Urinary bladder (tissue), 4 donors: ENCODE data around the gene STPG2. TPM values are rescaled to one million over a fixed set of nuclear protein-coding genes. Genes with fewer than 3 reads are reported as not detected.

Source experiments
- DNase-seq: peaks from one replicate; pipeline ENCODE4 v3.0.0-alpha.2; 2015; ENCODE audit errors: extremely low spot score
- H3K27ac ChIP-seq: one replicate; pipeline ENCODE4 v1.5.1; 2013; ENCODE audit warnings: low read depth, mild to moderate bottlenecking, moderate library complexity
- H3K36me3 ChIP-seq: one replicate; pipeline ENCODE4 v1.6.1; 2013; ENCODE audit warnings: mild to moderate bottlenecking, moderate library complexity; ENCODE audit not compliant: insufficient read depth
- H3K4me1 ChIP-seq: one replicate; pipeline ENCODE4 v1.6.1; 2013; ENCODE audit warnings: mild to moderate bottlenecking, moderate library complexity; ENCODE audit not compliant: insufficient read depth
- H3K4me3 ChIP-seq: one replicate; pipeline ENCODE4 v1.5.1; 2013; ENCODE audit warnings: low read depth, low read length
- WGBS: extraction: QIAGEN DNeasy Blood & Tissue Kit; methylation state at CpG from one replicate; pipeline ENCODE4 v1.1.7; 2013; 5-methylcytosine and 5-hydroxymethylcytosine counted together
- polyA plus RNA-seq: library from polyadenylated mRNA; stranded (reverse); fragments of 200-250 nt; gene quantifications from one replicate; pipeline ENCODE4 v1.2.3, GENCODE V29; 2013
- total RNA-seq: library from RNA; depleted of rRNA; stranded (reverse); fragments of >200 nt; gene quantifications from one replicate; pipeline ENCODE4 v1.2.3, GENCODE V29; 2014
- donor health status: healthy with polysubstance abuse.
- donor health status: healthy.

Gene STPG2
- total and polyA plus RNA-seq, 2 donors, result 0.03 to 1.0 TPM

DNA sequence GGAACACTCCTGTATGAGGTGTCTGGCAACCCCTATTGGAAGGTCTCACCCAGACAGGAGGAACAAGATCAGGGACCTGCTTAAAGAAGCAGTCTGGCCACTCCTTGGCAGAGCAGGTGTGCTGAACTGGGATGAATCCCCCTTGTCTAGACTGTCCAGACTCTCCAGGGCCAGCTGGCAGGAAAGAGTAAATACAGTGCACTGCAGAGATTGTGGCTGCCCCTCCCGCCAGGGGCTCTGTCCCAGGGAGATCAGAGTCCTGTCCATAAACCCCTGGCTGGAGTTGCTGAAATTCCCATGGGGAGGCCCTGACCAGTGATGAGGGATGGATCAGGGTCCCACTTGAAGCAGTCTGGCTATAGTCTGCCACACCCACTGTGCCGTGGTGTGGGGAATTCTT lies 17.7 kb downstream of the STPG2 start:
- WGBS, result 77% methylated on average over 2 of the region's 2 CpGs
- no peak overlapping the region for H3K4me3 ChIP-seq

DNA sequence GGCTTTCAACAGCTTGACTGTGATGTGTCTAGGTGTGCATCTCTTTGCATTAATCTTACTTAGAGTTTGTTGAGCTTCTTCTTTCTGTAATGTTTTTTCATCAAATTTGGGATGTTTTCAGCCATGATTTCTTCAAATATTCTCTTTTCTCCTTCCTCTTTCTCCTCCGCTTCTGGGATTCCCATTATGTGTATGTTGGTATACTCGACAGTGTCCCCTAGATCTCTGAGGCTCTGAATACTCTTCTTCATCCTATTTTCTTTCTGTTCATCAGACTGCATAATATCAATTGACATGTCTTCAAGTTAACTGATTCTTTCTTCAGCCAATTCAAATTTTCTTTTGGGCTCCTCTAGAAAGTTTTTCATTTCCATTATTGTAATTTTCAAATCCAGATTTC lies 25.9 kb downstream of the STPG2 start:
- Histone ChIP-seq H3K4me3 (no peak overlapping the region), H3K4me1 (no peaks in the 10 kb centered on the region), H3K36me3 (no peaks in the 10 kb centered on the region), H3K27ac (no peak overlapping the region)
- DNase-seq, result no peak
- 97% methylated on average over 2 of the region's 2 CpGs for WGBS

More for the DNA sequence above, 17.7 kb downstream of the STPG2 start:
- Histone ChIP-seq H3K27ac (no peak overlapping the region), H3K36me3 (no peaks in the 10 kb centered on the region), H3K4me1 (no peaks in the 10 kb centered on the region)
- no peak for DNase-seq

DNA sequence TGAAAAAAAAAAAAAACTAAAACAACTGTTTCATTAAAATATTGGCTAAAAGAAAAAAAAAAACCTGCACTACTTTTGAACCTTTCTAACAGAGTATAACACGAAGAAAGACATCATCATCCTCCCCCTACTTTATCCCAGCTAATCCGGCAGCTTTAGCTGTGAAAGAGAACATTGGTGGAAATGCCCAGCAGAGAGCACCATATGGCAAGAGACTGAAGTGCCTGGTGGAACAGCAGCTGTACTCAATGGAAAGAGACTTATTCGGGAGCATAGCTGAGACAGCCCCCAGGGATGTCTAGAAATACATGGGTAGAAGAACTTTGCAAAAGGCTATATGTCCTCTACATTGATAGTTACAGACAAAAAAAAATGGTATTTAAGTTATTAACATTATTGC lies 30.3 kb downstream of the STPG2 start:
- no peak for DNase-seq

DNA sequence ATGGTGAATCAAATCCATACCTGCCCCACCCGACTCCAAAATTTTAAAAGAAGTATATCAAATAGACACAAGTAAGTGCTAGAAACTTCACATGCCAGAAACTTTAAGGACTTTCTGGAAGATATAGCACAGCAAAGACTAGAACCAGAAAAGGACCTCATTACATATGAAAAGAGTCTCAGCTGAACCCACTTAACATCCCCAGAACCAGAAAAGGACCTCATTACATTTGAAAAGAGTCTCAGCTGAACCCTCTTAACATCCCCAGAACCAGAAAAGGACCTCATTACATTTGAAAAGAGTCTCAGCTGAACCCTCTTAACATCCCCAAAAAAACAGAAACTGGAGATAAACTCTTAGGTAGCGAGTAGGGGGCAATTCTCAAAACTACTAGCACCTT lies 32.3 kb downstream of the STPG2 start:
- H3K36me3 ChIP-seq, result no peaks in the 10 kb centered on the region
- no peak overlapping the region for H3K27ac ChIP-seq
- DNase-seq, result no peak
- 87% methylated on average over 2 of the region's 2 CpGs for WGBS
- no peaks in the 10 kb centered on the region for H3K4me1 ChIP-seq
- H3K4me3 ChIP-seq, result no peak overlapping the region

More for the DNA sequence above, 30.3 kb downstream of the STPG2 start:
- H3K27ac ChIP-seq, result no peak overlapping the region
- H3K4me3 ChIP-seq, result no peak overlapping the region
- 17% methylated on average over 3 of the region's 3 CpGs for WGBS
- no peaks in the 10 kb centered on the region for H3K4me1 ChIP-seq
- no peaks in the 10 kb centered on the region for H3K36me3 ChIP-seq

DNA sequence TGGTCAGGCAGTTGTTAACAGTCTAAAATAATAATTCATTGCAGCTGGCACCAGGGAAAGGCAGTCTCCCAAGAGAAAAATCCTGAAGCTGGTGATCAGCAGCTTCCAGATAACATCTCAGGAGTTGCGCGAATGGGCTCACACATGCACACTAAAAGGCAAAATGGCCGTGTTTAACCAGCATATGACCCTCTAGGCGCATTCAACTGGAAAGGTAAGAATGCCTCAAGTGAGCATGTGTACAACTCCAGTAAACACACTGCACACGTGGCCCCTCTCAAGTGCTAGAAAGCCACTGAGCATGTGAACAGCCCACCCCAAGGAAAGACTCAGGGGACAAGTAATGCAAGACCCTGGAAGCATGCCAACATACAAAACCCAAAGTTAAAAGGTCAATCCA lies 33.1 kb downstream of the STPG2 start:
- H3K27ac ChIP-seq, result no peak overlapping the region
- no peaks in the 10 kb centered on the region for H3K36me3 ChIP-seq
- no peak for DNase-seq
- H3K4me1 ChIP-seq, result no peaks in the 10 kb centered on the region
- 81% methylated on average over 5 of the region's 5 CpGs for WGBS
- no peak overlapping the region for H3K4me3 ChIP-seq

DNA sequence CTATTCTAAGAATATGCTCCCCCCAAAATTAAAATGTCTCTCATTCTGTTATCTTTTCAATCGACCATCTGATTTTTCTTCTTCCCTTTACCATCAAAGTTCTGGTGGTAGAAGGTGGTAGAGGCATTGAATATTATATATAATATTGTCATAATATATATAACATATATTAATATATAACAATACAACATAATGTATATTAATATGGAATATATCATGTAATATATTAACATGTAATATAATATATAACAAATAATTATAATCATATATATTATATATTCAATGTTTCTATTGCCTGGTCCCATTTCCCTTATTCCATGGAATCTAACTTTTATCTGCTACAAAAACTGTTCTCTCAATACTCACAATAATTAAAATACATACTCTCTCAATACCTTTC lies 40.6 kb downstream of the STPG2 start:
- Histone ChIP-seq H3K36me3 (no peaks in the 10 kb centered on the region), H3K27ac (no peak overlapping the region), H3K4me1 (no peaks in the 10 kb centered on the region), H3K4me3 (no peak overlapping the region)
- DNase-seq, result no peak
- 76% methylated on average over 1 of the region's 1 CpG for WGBS

DNA sequence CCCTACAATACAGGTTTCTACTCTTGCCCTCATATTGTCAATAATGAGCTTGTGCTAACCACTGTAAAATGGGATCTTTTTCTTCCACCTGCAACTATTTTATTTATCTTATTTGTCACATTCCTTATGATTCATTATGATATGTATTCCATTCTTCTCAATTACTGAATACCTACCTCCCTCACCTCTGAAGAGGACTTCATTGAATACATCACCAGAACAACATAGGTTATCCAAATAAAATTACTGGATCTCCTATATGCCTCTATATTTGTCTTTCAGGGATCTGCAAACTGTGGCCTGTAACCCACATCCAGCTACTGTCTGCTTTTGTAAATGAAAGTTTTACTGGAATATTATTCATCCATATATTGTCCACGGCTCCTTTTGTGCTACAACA lies 41.3 kb downstream of the STPG2 start:
- 39% methylated on average over 1 of the region's 1 CpG for WGBS
- Histone ChIP-seq H3K27ac (no peak overlapping the region), H3K4me1 (no peaks in the 10 kb centered on the region), H3K4me3 (no peak overlapping the region), H3K36me3 (no peaks in the 10 kb centered on the region)
- DNase-seq, result no peak

DNA sequence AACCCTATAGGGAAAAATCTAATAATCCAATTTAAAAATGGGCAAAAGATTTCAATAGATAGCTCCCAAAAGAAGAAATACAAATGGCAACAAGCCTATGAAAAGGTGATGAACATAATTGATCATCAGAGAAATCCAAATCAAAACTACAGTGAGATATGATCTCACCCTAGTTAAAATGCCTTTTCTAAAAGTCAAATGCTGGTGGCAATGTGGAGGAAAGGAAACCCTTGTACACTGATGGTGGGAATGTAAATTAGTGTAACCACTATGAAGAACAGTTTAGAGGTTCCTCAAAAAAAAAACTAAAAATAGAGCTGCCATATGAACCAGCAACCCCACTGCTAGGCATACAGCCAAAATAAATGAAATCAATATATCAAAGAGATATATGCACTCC lies 44.5 kb downstream of the STPG2 start:
- no peak overlapping the region for H3K27ac ChIP-seq
- no peaks in the 10 kb centered on the region for H3K36me3 ChIP-seq
- H3K4me1 ChIP-seq, result no peaks in the 10 kb centered on the region
- no peak for DNase-seq
- no peak overlapping the region for H3K4me3 ChIP-seq

DNA sequence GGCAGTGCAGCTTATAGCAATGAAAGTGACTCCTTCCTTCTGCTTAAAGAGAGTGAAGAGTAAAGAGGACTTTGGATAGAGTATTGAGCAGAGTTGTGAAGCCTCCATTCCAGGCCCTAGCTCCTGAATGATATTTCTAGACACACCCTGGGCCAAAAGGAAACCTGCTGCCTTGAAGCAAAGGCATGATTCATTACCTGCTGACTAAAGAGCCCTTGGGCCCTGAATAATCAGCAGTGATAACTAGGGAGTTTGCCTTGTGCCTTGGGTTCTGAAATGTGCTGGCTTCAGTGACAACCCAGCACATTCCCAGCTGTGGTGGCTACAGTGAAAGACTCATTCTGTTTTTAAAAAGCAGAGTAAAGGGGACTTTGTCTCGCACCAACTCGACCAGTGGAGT lies 49.2 kb downstream of the STPG2 start:
- Histone ChIP-seq H3K36me3 (no peaks in the 10 kb centered on the region), H3K27ac (no peak overlapping the region), H3K4me1 (no peaks in the 10 kb centered on the region), H3K4me3 (no peak overlapping the region)
- WGBS, result 96% methylated on average over 2 of the region's 2 CpGs
- DNase-seq, result no peak

DNA sequence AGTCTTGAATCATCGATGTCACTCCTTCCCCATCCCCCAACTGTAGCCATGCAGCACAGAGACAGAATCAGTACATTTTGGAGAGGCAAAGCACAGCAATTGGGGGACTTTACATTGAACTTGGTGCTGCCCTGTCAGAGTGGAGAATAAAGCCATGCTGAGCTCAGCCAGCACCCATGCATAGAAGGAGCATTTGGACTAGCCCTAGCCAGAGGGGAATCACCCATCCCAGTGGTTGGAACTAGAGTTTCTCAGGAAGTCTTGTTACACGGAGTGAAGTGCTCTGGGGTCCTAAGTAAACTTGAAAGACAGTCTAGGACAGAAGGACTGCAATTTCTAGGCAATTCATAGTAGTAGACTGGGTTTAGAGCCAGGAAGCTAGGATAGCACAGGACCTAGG lies 49.6 kb downstream of the STPG2 start:
- no peak for DNase-seq
- 76% methylated on average over 2 of the region's 2 CpGs for WGBS
- Histone ChIP-seq H3K27ac (no peak overlapping the region), H3K36me3 (no peaks in the 10 kb centered on the region), H3K4me1 (no peaks in the 10 kb centered on the region), H3K4me3 (no peak overlapping the region)

DNA sequence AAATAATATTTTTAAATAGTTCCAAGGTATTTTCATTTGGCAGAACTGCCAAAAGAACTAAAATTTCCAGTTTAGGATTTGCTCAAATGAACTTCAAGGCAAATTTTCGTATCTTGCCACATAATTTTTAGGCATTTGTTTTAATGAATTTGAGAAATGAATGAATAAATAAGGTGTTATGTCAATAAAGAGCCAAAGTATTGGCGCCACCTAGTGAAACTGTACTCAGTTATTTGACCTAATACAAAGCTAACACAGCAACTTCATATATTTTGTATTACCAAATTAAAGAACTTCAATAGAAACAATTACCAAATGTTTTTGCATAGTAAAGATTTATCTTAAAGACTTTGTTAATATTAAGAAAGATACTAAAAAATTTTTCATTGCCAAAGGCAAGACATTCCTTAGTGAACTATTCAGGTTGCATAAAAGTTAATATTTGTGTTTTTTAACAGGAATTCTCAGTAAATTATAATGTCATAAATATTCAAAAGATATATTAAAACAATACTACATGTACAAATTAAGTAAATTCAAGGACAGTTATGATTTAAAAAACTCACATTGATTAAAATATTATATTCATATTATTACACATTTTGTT lies 50.3 kb downstream of the STPG2 start:
- H3K4me3 ChIP-seq, result no peak overlapping the region
- no peaks in the 10 kb centered on the region for H3K36me3 ChIP-seq
- WGBS, result 14% methylated on average over 2 of the region's 2 CpGs
- no peak overlapping the region for H3K27ac ChIP-seq
- no peaks in the 10 kb centered on the region for H3K4me1 ChIP-seq
- no peak for DNase-seq

DNA sequence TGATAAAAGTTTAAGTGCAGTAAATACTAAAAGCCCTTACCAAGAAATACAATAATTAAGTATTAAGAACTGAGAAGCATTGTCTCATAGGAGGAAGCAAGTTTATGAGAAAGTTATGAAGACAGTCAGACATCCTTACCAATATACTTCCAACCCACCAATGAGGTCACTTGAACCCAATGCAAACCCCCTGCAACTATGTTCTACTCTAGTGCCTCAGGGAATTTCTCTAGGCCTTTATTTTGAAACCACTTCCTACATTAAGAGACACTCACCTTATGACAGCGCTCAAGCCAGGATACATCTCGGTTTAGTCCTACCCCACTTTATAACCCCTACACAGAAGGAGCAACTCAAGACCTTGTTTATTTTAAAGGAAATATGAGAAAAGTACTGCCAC lies 61.3 kb downstream of the STPG2 start:
- Histone ChIP-seq H3K4me1 (no peaks in the 10 kb centered on the region), H3K4me3 (no peak overlapping the region), H3K27ac (no peak overlapping the region), H3K36me3 (no peaks in the 10 kb centered on the region)
- WGBS, result 93% methylated on average over 2 of the region's 2 CpGs
- DNase-seq, result no peak

DNA sequence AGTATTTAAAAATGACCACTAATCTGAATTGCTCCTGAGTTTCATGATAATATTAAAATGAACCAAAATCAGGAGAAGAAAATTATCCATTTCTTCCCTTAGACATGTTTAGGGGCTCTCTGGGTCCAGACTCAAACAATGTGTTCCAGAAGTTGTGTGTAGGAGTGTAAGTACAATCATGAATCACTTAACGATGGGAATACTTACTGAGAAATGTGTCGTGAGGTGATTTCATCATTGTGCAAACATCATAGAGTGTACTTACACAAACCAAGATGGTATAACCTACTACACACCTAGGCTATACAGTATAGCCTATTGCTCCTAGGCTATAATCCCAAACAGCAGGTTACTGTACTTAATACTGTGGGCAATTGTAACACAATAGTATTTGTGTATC lies 74.8 kb downstream of the STPG2 start:
- H3K36me3 ChIP-seq, result no peaks in the 10 kb centered on the region
- no peaks in the 10 kb centered on the region for H3K4me1 ChIP-seq
- DNase-seq, result no peak
- H3K27ac ChIP-seq, result no peak overlapping the region
- 79% methylated on average over 2 of the region's 2 CpGs for WGBS
- no peak overlapping the region for H3K4me3 ChIP-seq

DNA sequence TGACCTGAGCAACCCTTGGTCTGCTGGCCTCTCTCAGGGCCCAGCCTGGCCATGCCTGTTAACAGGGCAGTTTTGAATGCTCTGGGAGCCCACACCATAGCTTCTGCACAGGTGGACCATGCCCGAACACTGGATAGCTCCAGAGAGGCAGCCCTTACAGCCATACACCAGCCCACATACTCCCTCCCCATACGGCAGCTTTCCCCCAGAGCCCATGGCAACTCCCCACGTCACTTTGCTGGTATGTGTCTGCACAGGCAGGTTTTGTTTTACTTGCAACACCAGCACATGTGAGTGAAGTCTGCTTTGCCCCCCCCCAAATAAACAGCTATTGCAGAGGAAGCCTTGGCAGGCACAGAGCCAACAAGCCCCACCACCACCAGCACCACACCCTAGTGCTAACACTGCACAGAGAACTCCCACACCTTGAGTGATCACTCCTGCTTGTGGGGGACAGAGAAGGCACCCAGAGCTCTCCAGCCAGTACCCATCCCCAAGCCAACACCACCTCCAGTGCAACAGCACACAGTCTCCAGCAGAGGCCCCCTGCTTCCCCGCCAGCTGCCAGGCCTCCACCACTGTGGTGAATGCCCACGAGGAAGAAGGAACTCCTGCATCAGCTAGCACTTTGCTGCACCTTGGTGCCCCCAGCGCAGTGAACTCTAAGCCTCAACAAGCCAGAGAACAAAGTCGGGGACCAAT lies 87.3 kb downstream of the STPG2 start:
- no peaks in the 10 kb centered on the region for H3K36me3 ChIP-seq
- H3K27ac ChIP-seq, result no peak overlapping the region
- whole genome bisulfite sequencing, result 86% methylated on average over 7 of the region's 7 CpGs
- H3K4me3 ChIP-seq, result no peak overlapping the region
- no peaks in the 10 kb centered on the region for H3K4me1 ChIP-seq
- no peak for DNase-seq
